HL-60/S4 (cell line): ENCODE results near the gene CDK5.

Source experiments
- in situ Hi-C: fragments of 300-500 bp; cut with MboI; formaldehyde crosslinking; loops from 2 replicates; pipeline ENCODE4 v1.14.3; 2022; ENCODE audit warnings: low sequenced_read_pairs

CDK5 gene

GRCh38 chr7:151087245-151088018 lies 29.7 kb upstream of the CDK5 start:
- in situ Hi-C loops, result no loop called here

- in situ Hi-C loops, result no loop called here
Observed at GRCh38 chr7:151086802-151087244, 29.1 kb upstream of the CDK5 start.

- in situ Hi-C loops, result no loop called here
Observed at GRCh38 chr7:151085691-151086620, 28.3 kb upstream of the CDK5 start, which contains the start of gene AGAP3. AGAP3 (plus strand) TSS chr7:151086475; CDS start chr7:151086742, 267 bp downstream.

- in situ Hi-C loops, result no loop called here
Observed at GRCh38 chr7:151085329-151085690, 27.6 kb upstream of the CDK5 start.

- in situ Hi-C loops, result no loop called here
Observed at GRCh38 chr7:151083824-151084160, 26.1 kb upstream of the CDK5 start.

- in situ Hi-C loops, result no loop called here
Observed at GRCh38 chr7:151083071-151083823, 25.6 kb upstream of the CDK5 start, which contains the start of gene TMUB1. TMUB1 (minus strand) TSS chr7:151083493; CDS start chr7:151082563, 930 bp downstream.

GRCh38 chr7:151082141-151083070 lies 24.7 kb upstream of the CDK5 start:
- in situ Hi-C loops, result no loop called here

GRCh38 chr7:151081170-151082101 lies 23.7 kb upstream of the CDK5 start:
- in situ Hi-C loops, result no loop called here

GRCh38 chr7:151080522-151081169 lies 22.9 kb upstream of the CDK5 start, which contains the start of gene FASTK:
FASTK (minus strand) TSS chr7:151080809; CDS start chr7:151080766, 43 bp downstream.
- in situ Hi-C loops, result no loop called here

- in situ Hi-C loops, result no loop called here
Observed at GRCh38 chr7:151080067-151080521, 22.4 kb upstream of the CDK5 start.

GRCh38 chr7:151079199-151079910 lies 21.7 kb upstream of the CDK5 start:
- in situ Hi-C loops, result no loop called here

GRCh38 chr7:151078233-151079040 lies 20.7 kb upstream of the CDK5 start:
- in situ Hi-C loops, result no loop called here

- in situ Hi-C loops, result no loop called here
Observed at GRCh38 chr7:151077705-151078232, 20.1 kb upstream of the CDK5 start.

GRCh38 chr7:151076863-151077704 lies 19.4 kb upstream of the CDK5 start:
- in situ Hi-C loops, result no loop called here

- in situ Hi-C loops, result no loop called here
Observed at GRCh38 chr7:151075978-151076426, 18.3 kb upstream of the CDK5 start.

GRCh38 chr7:151075662-151075971 lies 17.9 kb upstream of the CDK5 start:
- in situ Hi-C loops, result no loop called here
